Measurements from ENCODE around the gene WDR59. TPM values are rescaled to one million over a fixed set of nuclear protein-coding genes. Genes with fewer than 3 reads are reported as not detected.

Gene WDR59
- polyA plus RNA-seq, 1 of the 3 experiments (the other 2 are of a cell fraction): 48.2 TPM

DNA sequence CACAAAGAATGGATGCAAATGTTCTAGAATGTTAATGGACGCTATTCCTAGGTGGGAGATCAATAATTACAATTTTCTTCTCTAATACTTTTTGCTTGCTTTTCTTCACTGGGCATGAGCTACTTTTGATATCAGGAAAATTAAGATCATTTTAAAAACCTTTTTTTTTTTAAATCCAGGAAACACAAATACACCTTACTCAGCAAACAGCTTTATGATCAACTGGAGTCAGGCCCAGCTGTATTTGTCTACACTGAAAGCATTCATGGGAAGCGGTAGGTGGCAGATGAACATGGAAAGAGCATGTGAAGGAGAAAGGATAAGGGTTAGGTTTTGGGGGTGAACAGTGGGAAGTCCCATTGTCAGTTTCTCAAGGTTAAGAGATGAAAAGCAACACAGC is 97.8 kb downstream of the WDR59 start:
- H3F3A ChIP-seq (replicated peaks; ENCODE audit: insufficient read depth): no peaks in the 10 kb centered on the region
- H3K27ac ChIP-seq (ENCODE audit: low read depth in 2 of 2, low read length in 1 of 2): no peak overlapping the region
- CTCF ChIA-PET: interaction anchor here (0.6 kb wide), 1 partner anchor 83 kb away, joined by 3 read pairs; no protein-coding TSS in a partner anchor
- no peak overlapping the region for H3K4me2 ChIP-seq
- H3K27me3 ChIP-seq (ENCODE audit: insufficient read depth): no peaks in the 10 kb centered on the region
- no peaks in the 10 kb centered on the region for H3K9me3 ChIP-seq
- no peak for DNase-seq
- 97% methylated on average over 2 of the region's 2 CpGs for WGBS (ENCODE audit: low lambda C conversion rate)
- H3K4me3 ChIP-seq (ENCODE audit: low read depth in 2 of 2, low read length in 1 of 2): no peak overlapping the region
- POLR2A ChIA-PET: no interaction called here
- H2AFZ ChIP-seq (ENCODE audit: low read depth): no peak overlapping the region
- no peaks in the 10 kb centered on the region for H3K79me2 ChIP-seq (ENCODE audit: insufficient read depth)
- H3K4me1 ChIP-seq (ENCODE audit: control insufficient read depth in 1 of 2, insufficient read depth in 2 of 2, low read depth in 1 of 2, low read length in 1 of 2): no peaks in the 10 kb centered on the region
- no peaks in the 10 kb centered on the region for H3K9me2 ChIP-seq
- TF ChIP-seq POLR2AphosphoS5 (IDR thresholded peaks at IDR 0.05; ENCODE audit: low read depth, low read length) (no peak), SMC3 (IDR thresholded peaks at IDR 0.05; ENCODE audit: low read depth, low read length) (no peak), JUND (IDR thresholded peaks at IDR 0.05) (no peak), GATA2 (CRISPR knock-in tag; IDR thresholded peaks at IDR 0.05) (no peak)
- TF ChIP-seq, protein P1, sequence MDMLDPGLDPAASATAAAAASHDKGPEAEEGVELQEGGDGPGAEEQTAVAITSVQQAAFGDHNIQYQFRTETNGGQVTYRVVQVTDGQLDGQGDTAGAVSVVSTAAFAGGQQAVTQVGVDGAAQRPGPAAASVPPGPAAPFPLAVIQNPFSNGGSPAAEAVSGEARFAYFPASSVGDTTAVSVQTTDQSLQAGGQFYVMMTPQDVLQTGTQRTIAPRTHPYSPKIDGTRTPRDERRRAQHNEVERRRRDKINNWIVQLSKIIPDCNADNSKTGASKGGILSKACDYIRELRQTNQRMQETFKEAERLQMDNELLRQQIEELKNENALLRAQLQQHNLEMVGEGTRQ (IDR thresholded peaks at IDR 0.05; ENCODE audit: borderline replicate concordance, low read depth, low read length): no peak
- TF ChIP-seq, protein P2, sequence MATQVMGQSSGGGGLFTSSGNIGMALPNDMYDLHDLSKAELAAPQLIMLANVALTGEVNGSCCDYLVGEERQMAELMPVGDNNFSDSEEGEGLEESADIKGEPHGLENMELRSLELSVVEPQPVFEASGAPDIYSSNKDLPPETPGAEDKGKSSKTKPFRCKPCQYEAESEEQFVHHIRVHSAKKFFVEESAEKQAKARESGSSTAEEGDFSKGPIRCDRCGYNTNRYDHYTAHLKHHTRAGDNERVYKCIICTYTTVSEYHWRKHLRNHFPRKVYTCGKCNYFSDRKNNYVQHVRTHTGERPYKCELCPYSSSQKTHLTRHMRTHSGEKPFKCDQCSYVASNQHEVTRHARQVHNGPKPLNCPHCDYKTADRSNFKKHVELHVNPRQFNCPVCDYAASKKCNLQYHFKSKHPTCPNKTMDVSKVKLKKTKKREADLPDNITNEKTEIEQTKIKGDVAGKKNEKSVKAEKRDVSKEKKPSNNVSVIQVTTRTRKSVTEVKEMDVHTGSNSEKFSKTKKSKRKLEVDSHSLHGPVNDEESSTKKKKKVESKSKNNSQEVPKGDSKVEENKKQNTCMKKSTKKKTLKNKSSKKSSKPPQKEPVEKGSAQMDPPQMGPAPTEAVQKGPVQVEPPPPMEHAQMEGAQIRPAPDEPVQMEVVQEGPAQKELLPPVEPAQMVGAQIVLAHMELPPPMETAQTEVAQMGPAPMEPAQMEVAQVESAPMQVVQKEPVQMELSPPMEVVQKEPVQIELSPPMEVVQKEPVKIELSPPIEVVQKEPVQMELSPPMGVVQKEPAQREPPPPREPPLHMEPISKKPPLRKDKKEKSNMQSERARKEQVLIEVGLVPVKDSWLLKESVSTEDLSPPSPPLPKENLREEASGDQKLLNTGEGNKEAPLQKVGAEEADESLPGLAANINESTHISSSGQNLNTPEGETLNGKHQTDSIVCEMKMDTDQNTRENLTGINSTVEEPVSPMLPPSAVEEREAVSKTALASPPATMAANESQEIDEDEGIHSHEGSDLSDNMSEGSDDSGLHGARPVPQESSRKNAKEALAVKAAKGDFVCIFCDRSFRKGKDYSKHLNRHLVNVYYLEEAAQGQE (IDR thresholded peaks at IDR 0.05; ENCODE audit: low read depth, low read length): no peak
- TF ChIP-seq, protein P3, sequence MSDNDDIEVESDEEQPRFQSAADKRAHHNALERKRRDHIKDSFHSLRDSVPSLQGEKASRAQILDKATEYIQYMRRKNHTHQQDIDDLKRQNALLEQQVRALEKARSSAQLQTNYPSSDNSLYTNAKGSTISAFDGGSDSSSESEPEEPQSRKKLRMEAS (IDR thresholded peaks at IDR 0.05; ENCODE audit: low read depth): no peak
- peaks cover 49 to 60% of the 10 kb centered on the region in 2 experiments for H3K36me3 ChIP-seq (replicated peaks in 1 of 2; ENCODE audit: control insufficient read depth in 1 of 2, insufficient read depth in 2 of 2, low read length in 1 of 2)
- no peaks in the 10 kb centered on the region for H4K20me1 ChIP-seq (ENCODE audit: insufficient read depth)
- no peak overlapping the region for H3K9ac ChIP-seq

DNA sequence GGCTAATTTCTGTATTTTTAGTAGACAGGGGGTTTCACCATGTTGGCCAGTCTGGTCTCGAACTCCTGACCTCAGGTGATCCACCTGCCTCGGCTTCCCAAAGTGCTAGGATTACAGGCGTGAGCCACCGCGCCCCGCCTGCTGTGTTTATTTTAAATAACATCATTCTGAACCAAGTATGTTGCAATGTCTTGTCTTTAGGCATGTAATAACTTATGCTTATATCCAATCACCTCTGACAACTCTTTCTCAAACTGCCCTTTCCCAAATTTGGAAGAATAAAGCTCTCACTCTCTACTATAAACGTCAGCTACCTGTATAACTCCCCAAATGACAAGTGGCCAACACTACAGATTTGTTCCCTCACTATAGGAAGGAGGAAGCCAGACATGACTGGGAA is 107.2 kb downstream of the WDR59 start:
- Histone ChIP-seq H3K27ac (ENCODE audit: low read depth in 2 of 2, low read length in 1 of 2) (no peak overlapping the region), H3K79me2 (ENCODE audit: insufficient read depth) (no peaks in the 10 kb centered on the region), H3K9me2 (no peaks in the 10 kb centered on the region), H4K20me1 (ENCODE audit: insufficient read depth) (no peaks in the 10 kb centered on the region), H3K27me3 (ENCODE audit: insufficient read depth) (no peaks in the 10 kb centered on the region), H3F3A (replicated peaks; ENCODE audit: insufficient read depth) (no peaks in the 10 kb centered on the region), H3K4me2 (no peak overlapping the region), H3K4me3 (ENCODE audit: low read depth in 2 of 2, low read length in 1 of 2) (no peak overlapping the region), H3K4me1 (ENCODE audit: control insufficient read depth in 1 of 2, insufficient read depth in 2 of 2, low read depth in 1 of 2, low read length in 1 of 2) (peaks cover 0 to 3% of the 10 kb centered on the region in 2 experiments; a peak in 1 of 4 replicates), H3K9me3 (no peaks in the 10 kb centered on the region), H3K9ac (no peak overlapping the region), H3K36me3 (replicated peaks in 1 of 2; ENCODE audit: control insufficient read depth in 1 of 2, insufficient read depth in 2 of 2, low read length in 1 of 2) (peaks cover 29 to 31% of the 10 kb centered on the region in 2 experiments), H2AFZ (ENCODE audit: low read depth) (no peak overlapping the region)
- POLR2A ChIA-PET: no interaction called here
- no peak for DNase-seq
- no peak for TF ChIP-seq RFX5 (IDR thresholded peaks at IDR 0.05; ENCODE audit: low read length)
- TF ChIP-seq, protein P4, sequence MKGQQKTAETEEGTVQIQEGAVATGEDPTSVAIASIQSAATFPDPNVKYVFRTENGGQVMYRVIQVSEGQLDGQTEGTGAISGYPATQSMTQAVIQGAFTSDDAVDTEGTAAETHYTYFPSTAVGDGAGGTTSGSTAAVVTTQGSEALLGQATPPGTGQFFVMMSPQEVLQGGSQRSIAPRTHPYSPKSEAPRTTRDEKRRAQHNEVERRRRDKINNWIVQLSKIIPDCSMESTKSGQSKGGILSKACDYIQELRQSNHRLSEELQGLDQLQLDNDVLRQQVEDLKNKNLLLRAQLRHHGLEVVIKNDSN (IDR thresholded peaks at IDR 0.05; ENCODE audit: borderline replicate concordance, low read depth): no peak
- TF ChIP-seq JUND (IDR thresholded peaks at IDR 0.05): no peak
- TF ChIP-seq FOXM1 (IDR thresholded peaks at IDR 0.05; ENCODE audit: low read depth): no peak
- TF ChIP-seq TAF1 (IDR thresholded peaks at IDR 0.05; ENCODE audit: borderline replicate concordance, low read depth, low read length): no peak
- TF ChIP-seq GABPA (IDR thresholded peaks at IDR 0.05; ENCODE audit: low read depth): no peak
- no peak for TF ChIP-seq TEAD4 (IDR thresholded peaks at IDR 0.05; ENCODE audit: borderline replicate concordance, insufficient read depth)
- TF ChIP-seq, protein P5, sequence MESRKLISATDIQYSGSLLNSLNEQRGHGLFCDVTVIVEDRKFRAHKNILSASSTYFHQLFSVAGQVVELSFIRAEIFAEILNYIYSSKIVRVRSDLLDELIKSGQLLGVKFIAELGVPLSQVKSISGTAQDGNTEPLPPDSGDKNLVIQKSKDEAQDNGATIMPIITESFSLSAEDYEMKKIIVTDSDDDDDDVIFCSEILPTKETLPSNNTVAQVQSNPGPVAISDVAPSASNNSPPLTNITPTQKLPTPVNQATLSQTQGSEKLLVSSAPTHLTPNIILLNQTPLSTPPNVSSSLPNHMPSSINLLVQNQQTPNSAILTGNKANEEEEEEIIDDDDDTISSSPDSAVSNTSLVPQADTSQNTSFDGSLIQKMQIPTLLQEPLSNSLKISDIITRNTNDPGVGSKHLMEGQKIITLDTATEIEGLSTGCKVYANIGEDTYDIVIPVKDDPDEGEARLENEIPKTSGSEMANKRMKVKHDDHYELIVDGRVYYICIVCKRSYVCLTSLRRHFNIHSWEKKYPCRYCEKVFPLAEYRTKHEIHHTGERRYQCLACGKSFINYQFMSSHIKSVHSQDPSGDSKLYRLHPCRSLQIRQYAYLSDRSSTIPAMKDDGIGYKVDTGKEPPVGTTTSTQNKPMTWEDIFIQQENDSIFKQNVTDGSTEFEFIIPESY (IDR thresholded peaks at IDR 0.05; ENCODE audit: borderline replicate concordance, low read depth): no peak
- TF ChIP-seq, protein P3 (IDR thresholded peaks at IDR 0.05; ENCODE audit: low read depth): no peak
- no peak for TF ChIP-seq RAD21 (IDR thresholded peaks at IDR 0.05; ENCODE audit: low read length)
- TF ChIP-seq CHD2 (IDR thresholded peaks at IDR 0.05; ENCODE audit: low read length, partially characterized antibody): no peak
- CTCF ChIA-PET: interaction anchor here (8.7 kb wide), 1 partner anchor 15 kb away, joined by 74 read pairs; no protein-coding TSS in a partner anchor
- WGBS (ENCODE audit: low lambda C conversion rate): 96% methylated on average over 7 of the region's 7 CpGs
